GM12874 (cell line): ENCODE measurements around the gene MSI2.

Experiments used
- TF ChIP-seq, protein P1 (sequence below): IDR thresholded peaks from 2 replicates; pipeline ENCODE4 v1.5.1; 2011; ENCODE audit warnings: low read depth, mild to moderate bottlenecking, control low read depth, low read length, moderate library complexity; ENCODE audit not compliant: insufficient read depth

The MSI2 gene

GRCh38 chr17:57308543-57309186 is 52.3 kb downstream of the MSI2 start:
- TF ChIP-seq, protein P1, sequence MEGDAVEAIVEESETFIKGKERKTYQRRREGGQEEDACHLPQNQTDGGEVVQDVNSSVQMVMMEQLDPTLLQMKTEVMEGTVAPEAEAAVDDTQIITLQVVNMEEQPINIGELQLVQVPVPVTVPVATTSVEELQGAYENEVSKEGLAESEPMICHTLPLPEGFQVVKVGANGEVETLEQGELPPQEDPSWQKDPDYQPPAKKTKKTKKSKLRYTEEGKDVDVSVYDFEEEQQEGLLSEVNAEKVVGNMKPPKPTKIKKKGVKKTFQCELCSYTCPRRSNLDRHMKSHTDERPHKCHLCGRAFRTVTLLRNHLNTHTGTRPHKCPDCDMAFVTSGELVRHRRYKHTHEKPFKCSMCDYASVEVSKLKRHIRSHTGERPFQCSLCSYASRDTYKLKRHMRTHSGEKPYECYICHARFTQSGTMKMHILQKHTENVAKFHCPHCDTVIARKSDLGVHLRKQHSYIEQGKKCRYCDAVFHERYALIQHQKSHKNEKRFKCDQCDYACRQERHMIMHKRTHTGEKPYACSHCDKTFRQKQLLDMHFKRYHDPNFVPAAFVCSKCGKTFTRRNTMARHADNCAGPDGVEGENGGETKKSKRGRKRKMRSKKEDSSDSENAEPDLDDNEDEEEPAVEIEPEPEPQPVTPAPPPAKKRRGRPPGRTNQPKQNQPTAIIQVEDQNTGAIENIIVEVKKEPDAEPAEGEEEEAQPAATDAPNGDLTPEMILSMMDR: no peak

GRCh38 chr17:57309479-57309878 is 53.2 kb downstream of the MSI2 start:
- TF ChIP-seq, protein P1: no peak

DNA sequence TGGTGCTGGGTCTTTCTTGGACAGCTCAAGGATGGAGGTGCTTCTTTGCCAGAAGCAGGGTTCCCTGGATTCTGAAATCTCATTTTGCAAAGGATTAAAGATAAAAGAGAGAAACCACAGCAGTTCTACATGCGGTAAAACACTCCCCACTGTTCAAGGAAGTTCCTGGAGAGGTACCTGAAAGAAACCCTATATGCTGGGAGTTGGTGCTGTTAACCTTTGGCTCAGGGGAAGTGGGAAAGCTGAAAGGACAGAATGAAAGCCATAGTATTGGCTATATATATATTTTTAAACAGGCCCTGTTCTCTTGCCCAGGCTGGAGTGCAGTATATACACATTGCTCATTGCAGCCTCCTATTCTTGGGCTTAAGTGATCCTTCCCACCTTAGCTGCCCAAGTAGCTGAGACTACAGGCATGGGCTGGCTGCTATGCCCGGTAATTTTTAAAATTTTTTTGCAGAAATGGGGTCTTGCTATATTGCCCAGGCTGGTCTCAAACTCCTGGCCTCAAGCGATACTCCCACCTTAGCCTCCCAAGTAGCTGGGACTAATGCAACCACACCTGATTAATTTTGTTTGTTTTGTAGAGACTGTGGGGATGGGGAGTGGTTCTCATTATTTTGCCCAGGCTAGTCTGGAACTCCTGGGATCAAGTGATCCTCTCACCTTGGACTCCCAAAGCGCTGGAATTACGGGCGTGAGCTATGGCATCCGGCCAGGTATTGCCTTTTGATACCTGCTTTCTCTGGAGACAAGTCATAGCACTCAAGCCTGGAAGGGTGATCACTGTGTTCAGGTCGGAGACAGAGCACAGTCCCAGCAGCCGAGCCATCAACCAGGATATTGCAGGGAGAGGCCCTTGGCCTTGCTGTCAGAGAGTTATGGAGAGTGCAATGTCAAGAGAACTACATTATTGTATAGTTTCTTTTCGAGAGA is 55.2 kb downstream of the MSI2 start:
- TF ChIP-seq, protein P1: no peak

GRCh38 chr17:57312242-57312641 is 55.9 kb downstream of the MSI2 start:
- TF ChIP-seq, protein P1: no peak

DNA sequence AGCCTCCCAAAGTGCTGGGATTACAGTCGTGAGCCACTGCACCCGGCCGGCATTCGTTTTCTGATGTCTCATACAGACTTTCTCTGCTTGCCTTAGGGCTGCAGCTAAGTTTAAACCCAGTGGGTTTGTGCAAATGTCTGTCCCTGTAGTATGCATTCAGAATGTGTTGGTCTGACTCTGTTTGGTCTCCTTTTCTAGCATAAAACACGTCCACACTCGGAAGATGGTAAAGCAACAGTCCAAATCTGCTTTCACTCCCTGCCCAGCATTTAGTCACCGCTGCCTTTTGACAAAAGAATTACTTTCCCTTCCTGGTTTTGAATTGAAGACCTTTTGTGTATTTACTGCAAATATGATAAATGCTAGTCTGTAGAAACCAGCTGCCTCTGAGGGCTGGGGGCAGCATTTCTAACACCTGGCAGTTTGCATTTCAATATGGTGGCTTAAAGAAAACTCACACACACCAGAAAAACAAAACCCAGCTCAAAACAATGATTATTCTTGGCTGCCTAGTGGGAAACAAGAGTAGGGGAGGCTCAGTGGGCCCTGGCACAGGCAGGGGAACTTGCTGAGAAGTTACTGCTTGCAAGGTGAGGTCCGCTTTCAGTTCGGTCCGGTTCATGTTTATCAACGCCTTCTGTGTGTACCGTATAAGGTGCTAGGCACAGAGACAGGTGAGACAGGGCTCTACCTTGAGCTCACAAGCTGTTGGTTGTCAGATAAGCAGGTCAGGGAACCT is 56.9 kb downstream of the MSI2 start:
- TF ChIP-seq, protein P1: no peak

GRCh38 chr17:57315061-57316015 is 59.0 kb downstream of the MSI2 start:
- TF ChIP-seq, protein P1: no peak
